Type B pancreatic cell (in vitro differentiated cells): ENCODE measurements around the gene COL2A1. TPM values are rescaled to one million over a fixed set of nuclear protein-coding genes. Genes with fewer than 3 reads are reported as not detected.

Experiments
- DNase-seq: peaks from one replicate; pipeline ENCODE4 v3.0.0; 2021; ENCODE audit warnings: mixed read lengths; ENCODE audit not compliant: unreplicated experiment; ENCODE audit errors: extremely low spot score
- H3K27ac Mint-ChIP-seq: 2 replicates; pipeline ENCODE4 v1.8.0; 2021; ENCODE audit warnings: mild to moderate bottlenecking, mixed read lengths
- H3K27me3 Mint-ChIP-seq: 2 replicates; pipeline ENCODE4 v1.8.0; 2021; ENCODE audit warnings: mixed read lengths
- H3K36me3 Mint-ChIP-seq: 2 replicates; pipeline ENCODE4 v1.8.0; 2021; ENCODE audit warnings: mixed read lengths
- H3K4me1 Mint-ChIP-seq: one replicate; pipeline ENCODE4 v1.8.0; 2021; ENCODE audit warnings: mixed read lengths; ENCODE audit not compliant: unreplicated experiment
- H3K4me3 Mint-ChIP-seq: 2 replicates; pipeline ENCODE4 v1.8.0; 2021; ENCODE audit warnings: mild to moderate bottlenecking, mixed read lengths
- H3K9me3 Mint-ChIP-seq: 2 replicates; pipeline ENCODE4 v1.8.0; 2021; ENCODE audit warnings: mixed read lengths
- CTCF ChIP-seq: fragments of 200-600 bp; sonication (generic); conservative IDR thresholded peaks from 2 replicates; pipeline ENCODE4 v1.5.0; 2021; ENCODE audit warnings: antibody characterized with exemption, mild to moderate bottlenecking
- total RNA-seq: library from RNA; stranded (reverse); gene quantifications from 2 replicates; pipeline ENCODE4 v1.2.1, GENCODE V29; 2021; ENCODE audit warnings: low replicate concordance

The COL2A1 gene
- total RNA-seq, 1 donor from 2014 or later = 227 TPM

GRCh38 chr12:47931187-47931586, 73.1 kb downstream of the COL2A1 start:
- Mint-ChIP-seq H3K27ac (no peak overlapping the region), H3K27me3 (peaks cover 16% of the 10 kb centered on the region), H3K36me3 (no peaks in the 10 kb centered on the region), H3K9me3 (no peaks in the 10 kb centered on the region), H3K4me3 (no peak overlapping the region), H3K4me1 (no peaks in the 10 kb centered on the region)
- no peak for TF ChIP-seq CTCF
- DNase-seq = no peak

- H3K4me1 Mint-ChIP-seq = no peaks in the 10 kb centered on the region
- H3K9me3 Mint-ChIP-seq = no peaks in the 10 kb centered on the region
- H3K36me3 Mint-ChIP-seq = no peaks in the 10 kb centered on the region
- no peak for DNase-seq
- H3K27ac Mint-ChIP-seq = no peak overlapping the region
- H3K27me3 Mint-ChIP-seq = peaks cover 16% of the 10 kb centered on the region
- H3K4me3 Mint-ChIP-seq = no peak overlapping the region
- TF ChIP-seq CTCF = no peak
These were observed 73.6 kb downstream of the COL2A1 start for GRCh38 chr12:47930634-47931033.

- no peaks in the 10 kb centered on the region for H3K36me3 Mint-ChIP-seq
- H3K4me3 Mint-ChIP-seq = no peak overlapping the region
- no peaks in the 10 kb centered on the region for H3K4me1 Mint-ChIP-seq
- H3K9me3 Mint-ChIP-seq = no peaks in the 10 kb centered on the region
- DNase-seq = no peak
- no peak overlapping the region for H3K27ac Mint-ChIP-seq
- peaks cover 38% of the 10 kb centered on the region for H3K27me3 Mint-ChIP-seq
- no peak for TF ChIP-seq CTCF
These were observed 76.9 kb downstream of the COL2A1 start for GRCh38 chr12:47927346-47927745.

Other genes with a start within 250 kb of the COL2A1 start
- gene RAPGEF3, start 245.6 kb downstream of the COL2A1 start, total RNA-seq = 3.7 and 4.9 TPM in 2 replicates
- gene SLC48A1, start 231.2 kb downstream of the COL2A1 start, total RNA-seq = 19.7 and 37.4 TPM in 2 replicates
- gene HDAC7, start 184.6 kb downstream of the COL2A1 start, total RNA-seq = 71.5 and 76.1 TPM in 2 replicates
- gene VDR, start 99.5 kb downstream of the COL2A1 start, total RNA-seq = 0.77 and 1.5 TPM in 2 replicates
- 76.7 and 77.1 TPM in 2 replicates for gene TMEM106C, start 40.9 kb downstream of the COL2A1 start, total RNA-seq
- gene SENP1, start 101.6 kb upstream of the COL2A1 start, total RNA-seq = 25.0 and 32.0 TPM in 2 replicates
- 99.0 and 119 TPM in 2 replicates for gene PFKM, start 114.9 kb upstream of the COL2A1 start, total RNA-seq
- 27.0 and 29.5 TPM in 2 replicates for gene ASB8, start 153.0 kb upstream of the COL2A1 start, total RNA-seq
- 0.98 and 2.4 TPM in 2 replicates for gene CCDC184, start 179.2 kb upstream of the COL2A1 start, total RNA-seq
- not detected in 2 replicates for gene OR10AD1, start 198.8 kb upstream of the COL2A1 start, total RNA-seq